Peyer's patch (tissue), 4 donors: ENCODE data around the gene RXFP4.

ENCODE experiments used
- POLR2A ChIP-seq, 2 donors: fragments of 450-650 bp; IDR thresholded peaks; one replicate each; pipeline ENCODE4 v1.5.1; 2017; ENCODE audit warnings: antibody characterized with exemption in 2 of 2, mild to moderate bottlenecking in 2 of 2, moderate library complexity in 2 of 2
- TF ChIP-seq, protein P1 (sequence below), 6 experiments: fragments of 450-650 bp in 4 of 6; fragments of 200-600 bp in 2 of 6; sonication (generic) in 1 of 6; IDR thresholded peaks; one replicate each; pipeline ENCODE4 v1.5.1; 2017 to 2019; ENCODE audit warnings: antibody characterized with exemption in 6 of 6, mild to moderate bottlenecking in 3 of 6, moderate library complexity in 1 of 6

DNA sequence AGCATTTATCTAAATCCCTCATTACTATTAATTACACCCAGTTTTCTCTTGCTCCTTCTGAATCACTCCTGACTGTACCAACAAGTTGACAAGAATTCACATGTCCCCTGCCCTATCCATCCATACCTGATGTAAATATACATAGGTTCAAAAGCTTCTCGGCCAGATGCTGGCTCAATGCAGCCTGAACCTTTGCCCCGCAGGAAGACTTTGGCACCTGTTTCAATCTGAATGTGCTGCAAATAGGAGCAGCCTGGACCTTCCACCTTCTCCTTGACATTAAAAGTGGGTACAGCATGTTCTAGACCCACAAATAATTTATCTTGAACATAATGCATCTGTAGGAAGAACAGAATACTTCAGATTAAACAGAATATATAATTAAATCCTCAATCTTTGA lies 15.9 kb upstream of the RXFP4 start:
- TF ChIP-seq POLR2A (IDR thresholded peaks at IDR 0.05), result no peak
- TF ChIP-seq, protein P1, sequence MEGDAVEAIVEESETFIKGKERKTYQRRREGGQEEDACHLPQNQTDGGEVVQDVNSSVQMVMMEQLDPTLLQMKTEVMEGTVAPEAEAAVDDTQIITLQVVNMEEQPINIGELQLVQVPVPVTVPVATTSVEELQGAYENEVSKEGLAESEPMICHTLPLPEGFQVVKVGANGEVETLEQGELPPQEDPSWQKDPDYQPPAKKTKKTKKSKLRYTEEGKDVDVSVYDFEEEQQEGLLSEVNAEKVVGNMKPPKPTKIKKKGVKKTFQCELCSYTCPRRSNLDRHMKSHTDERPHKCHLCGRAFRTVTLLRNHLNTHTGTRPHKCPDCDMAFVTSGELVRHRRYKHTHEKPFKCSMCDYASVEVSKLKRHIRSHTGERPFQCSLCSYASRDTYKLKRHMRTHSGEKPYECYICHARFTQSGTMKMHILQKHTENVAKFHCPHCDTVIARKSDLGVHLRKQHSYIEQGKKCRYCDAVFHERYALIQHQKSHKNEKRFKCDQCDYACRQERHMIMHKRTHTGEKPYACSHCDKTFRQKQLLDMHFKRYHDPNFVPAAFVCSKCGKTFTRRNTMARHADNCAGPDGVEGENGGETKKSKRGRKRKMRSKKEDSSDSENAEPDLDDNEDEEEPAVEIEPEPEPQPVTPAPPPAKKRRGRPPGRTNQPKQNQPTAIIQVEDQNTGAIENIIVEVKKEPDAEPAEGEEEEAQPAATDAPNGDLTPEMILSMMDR (IDR thresholded peaks at IDR 0.05), result no peak
